Adrenal gland (tissue), 12 donors: ENCODE data around the gene CCDC57. TPM values are rescaled to one million over a fixed set of nuclear protein-coding genes. Genes with fewer than 3 reads are reported as not detected.

Experiments used
- DNase-seq, 7 donors: peaks; one replicate each; pipeline ENCODE4 v3.0.0-alpha.2; 2019 to 2020
- H3K27ac ChIP-seq, 5 donors: fragments of 200-600 bp; sonication (generic) in 4 of 5; 1 replicate in 3 of 5; 2 replicates in 2 of 5; pipeline versions ENCODE4 v1.5.1 to v1.8.0; 2016 to 2020; ENCODE audit warnings: mild to moderate bottlenecking in 1 of 5
- H3K27me3 ChIP-seq: fragments of 200-600 bp; 2 replicates; pipeline ENCODE4 v1.8.0; 2021
- H3K36me3 ChIP-seq, 2 donors: fragments of 200-600 bp; replicated peaks in 1 of 2; 1 replicate in 1 of 2; 2 replicates in 1 of 2; pipeline versions ENCODE4 v1.5.1 to v1.8.0; 2018 to 2022
- H3K4me1 ChIP-seq, 2 donors: fragments of 200-600 bp; replicated peaks in 1 of 2; 1 replicate in 1 of 2; 2 replicates in 1 of 2; pipeline versions ENCODE4 v1.5.1 to v1.8.0; 2018 to 2021
- H3K4me3 ChIP-seq, 4 donors: fragments of 200-600 bp; sonication (generic) in 3 of 4; one replicate each; pipeline ENCODE4 v1.5.1; 2016 to 2018
- H3K9me3 ChIP-seq, 3 donors: fragments of 200-600 bp; sonication (generic) in 1 of 3; replicated peaks in 1 of 3; 1 replicate in 2 of 3; 2 replicates in 1 of 3; pipeline versions ENCODE4 v1.5.1 to v1.8.0; 2016 to 2021
- POLR2A ChIP-seq, 2 donors: fragments of 450-650 bp; IDR thresholded peaks; one replicate each; pipeline ENCODE4 v1.6.1; 2017; ENCODE audit warnings: antibody characterized with exemption in 2 of 2, mild to moderate bottlenecking in 2 of 2, moderate library complexity in 1 of 2
- WGBS, 4 donors: extraction: QIAGEN DNeasy Blood & Tissue Kit in 2 of 4; methylation state at CpG; one replicate each; pipeline versions ENCODE4 v1.1.5 to v1.1.7; 2013 to 2017; 5-methylcytosine and 5-hydroxymethylcytosine counted together
- intact Hi-C, 2 donors: fragments of 100-400 bp; cut with DNase I; formaldehyde crosslinking; loops; one replicate each; pipeline versions ENCODE4 v1.14.1 to v1.15.0; 2022 to 2023
- polyA plus RNA-seq, 3 donors: library from polyadenylated mRNA; stranded (reverse); fragments of 200-250 nt in 2 of 3; fragments of 350-450 nt in 1 of 3; fragmentation: Illumina TruSeq in 1 of 3; extraction: RNeasy Lipid Tissue Mini Kit (QIAGEN cat#74804) in 1 of 3; gene quantifications; one replicate each; pipeline ENCODE4 v1.2.3, GENCODE V29; 2013 to 2014
- total RNA-seq, 9 donors: library from RNA; depleted of rRNA in 4 of 9; stranded (reverse); fragments of >200 nt in 4 of 9; fragments of 120-200 nt in 1 of 9; fragmentation: NEBNext Ultra II Directional in 1 of 9; extraction: Animal tissue kit (Norgen Biotek cat#: 25700) in 1 of 9; gene quantifications; one replicate each; pipeline versions ENCODE4 v1.1.0 to v1.2.4, GENCODE V29; 2013 to 2023
- TF ChIP-seq, protein P1 (sequence below), 6 experiments: fragments of 450-650 bp in 4 of 6; fragments of 200-600 bp in 2 of 6; sonication (generic) in 1 of 6; IDR thresholded peaks; 1 replicate in 5 of 6; 2 replicates in 1 of 6; pipeline versions ENCODE4 v1.5.1 to v1.8.0; 2016 to 2021; ENCODE audit warnings: antibody characterized with exemption in 6 of 6, mild to moderate bottlenecking in 2 of 6, moderate library complexity in 1 of 6
- donor health status: healthy with polysubstance abuse.
- donor health status: Bipolar disorder and iron deficiency.
- donor health status: DM: yes; HTN: yes; CAD: no.
- donor health status: DM: no; HTN: no; CAD: no.
- donor health status: DM: no; HTN: no; CAD: no.
- donor health status: DM: yes; HTN: yes; CAD: no.

The CCDC57 gene
- total and polyA plus RNA-seq, 12 donors: 7.1 to 275 (median 28.8) TPM

DNA sequence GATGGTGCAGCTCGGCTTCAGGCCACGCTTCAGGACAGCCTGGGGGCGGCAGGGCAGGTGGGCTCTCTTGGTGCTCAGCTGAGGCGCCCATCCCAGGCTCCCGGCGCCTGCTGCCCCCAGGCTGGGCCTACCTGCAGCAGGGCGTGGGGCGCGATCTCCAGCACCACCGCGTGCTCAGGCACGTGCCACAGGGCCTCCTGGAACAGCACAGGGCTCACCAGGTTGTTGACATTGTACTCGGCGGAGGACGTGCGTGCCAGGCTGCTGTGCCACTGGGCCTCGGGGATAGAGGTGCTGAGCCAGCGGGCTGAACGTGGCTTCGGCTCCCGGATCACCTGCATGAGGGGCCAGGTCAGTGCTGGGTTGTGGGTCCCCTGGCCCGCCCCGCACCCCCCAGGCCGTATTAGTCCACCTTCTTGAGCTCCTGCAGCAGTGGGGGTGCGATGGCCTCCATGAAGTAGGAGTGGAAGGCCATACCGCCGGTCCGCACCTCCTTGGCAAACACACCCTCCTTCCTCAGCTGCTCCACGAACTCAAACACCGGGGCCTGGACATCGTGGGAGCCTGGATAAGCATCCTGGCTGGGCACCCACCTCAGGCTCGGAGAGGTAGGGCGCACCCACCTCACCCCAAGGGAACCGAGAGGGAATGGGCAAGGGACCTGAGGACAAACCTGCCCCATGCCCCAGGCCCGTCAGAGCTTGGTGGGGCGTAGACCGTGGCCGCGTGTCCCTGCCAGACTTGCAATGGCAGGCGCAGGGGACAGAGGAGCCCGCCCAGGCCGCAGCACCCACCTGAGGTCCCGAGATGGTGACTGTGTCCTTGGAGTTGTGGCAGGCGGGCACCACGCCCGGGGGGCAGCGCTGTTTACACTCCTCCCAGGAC lies 123.6 kb downstream of the CCDC57 start:
- Histone ChIP-seq H3K27me3 (no peaks in the 10 kb centered on the region), H3K4me3 (no peak overlapping the region), H3K36me3 (peaks cover 0 to 100% of the 10 kb centered on the region in 2 donors), H3K27ac (no peak overlapping the region), H3K9me3 (no peaks in the 10 kb centered on the region), H3K4me1 (no peaks in the 10 kb centered on the region)
- intact Hi-C loops: no loop called here
- WGBS, 4 donors: 91 to 94% (median 93%) methylated on average over 9 to 47 of the region's 47 CpGs
- no peak for DNase-seq
- TF ChIP-seq, protein P1, sequence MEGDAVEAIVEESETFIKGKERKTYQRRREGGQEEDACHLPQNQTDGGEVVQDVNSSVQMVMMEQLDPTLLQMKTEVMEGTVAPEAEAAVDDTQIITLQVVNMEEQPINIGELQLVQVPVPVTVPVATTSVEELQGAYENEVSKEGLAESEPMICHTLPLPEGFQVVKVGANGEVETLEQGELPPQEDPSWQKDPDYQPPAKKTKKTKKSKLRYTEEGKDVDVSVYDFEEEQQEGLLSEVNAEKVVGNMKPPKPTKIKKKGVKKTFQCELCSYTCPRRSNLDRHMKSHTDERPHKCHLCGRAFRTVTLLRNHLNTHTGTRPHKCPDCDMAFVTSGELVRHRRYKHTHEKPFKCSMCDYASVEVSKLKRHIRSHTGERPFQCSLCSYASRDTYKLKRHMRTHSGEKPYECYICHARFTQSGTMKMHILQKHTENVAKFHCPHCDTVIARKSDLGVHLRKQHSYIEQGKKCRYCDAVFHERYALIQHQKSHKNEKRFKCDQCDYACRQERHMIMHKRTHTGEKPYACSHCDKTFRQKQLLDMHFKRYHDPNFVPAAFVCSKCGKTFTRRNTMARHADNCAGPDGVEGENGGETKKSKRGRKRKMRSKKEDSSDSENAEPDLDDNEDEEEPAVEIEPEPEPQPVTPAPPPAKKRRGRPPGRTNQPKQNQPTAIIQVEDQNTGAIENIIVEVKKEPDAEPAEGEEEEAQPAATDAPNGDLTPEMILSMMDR (IDR thresholded peaks at IDR 0.05): no peak
- no peak for TF ChIP-seq POLR2A (IDR thresholded peaks at IDR 0.05)

DNA sequence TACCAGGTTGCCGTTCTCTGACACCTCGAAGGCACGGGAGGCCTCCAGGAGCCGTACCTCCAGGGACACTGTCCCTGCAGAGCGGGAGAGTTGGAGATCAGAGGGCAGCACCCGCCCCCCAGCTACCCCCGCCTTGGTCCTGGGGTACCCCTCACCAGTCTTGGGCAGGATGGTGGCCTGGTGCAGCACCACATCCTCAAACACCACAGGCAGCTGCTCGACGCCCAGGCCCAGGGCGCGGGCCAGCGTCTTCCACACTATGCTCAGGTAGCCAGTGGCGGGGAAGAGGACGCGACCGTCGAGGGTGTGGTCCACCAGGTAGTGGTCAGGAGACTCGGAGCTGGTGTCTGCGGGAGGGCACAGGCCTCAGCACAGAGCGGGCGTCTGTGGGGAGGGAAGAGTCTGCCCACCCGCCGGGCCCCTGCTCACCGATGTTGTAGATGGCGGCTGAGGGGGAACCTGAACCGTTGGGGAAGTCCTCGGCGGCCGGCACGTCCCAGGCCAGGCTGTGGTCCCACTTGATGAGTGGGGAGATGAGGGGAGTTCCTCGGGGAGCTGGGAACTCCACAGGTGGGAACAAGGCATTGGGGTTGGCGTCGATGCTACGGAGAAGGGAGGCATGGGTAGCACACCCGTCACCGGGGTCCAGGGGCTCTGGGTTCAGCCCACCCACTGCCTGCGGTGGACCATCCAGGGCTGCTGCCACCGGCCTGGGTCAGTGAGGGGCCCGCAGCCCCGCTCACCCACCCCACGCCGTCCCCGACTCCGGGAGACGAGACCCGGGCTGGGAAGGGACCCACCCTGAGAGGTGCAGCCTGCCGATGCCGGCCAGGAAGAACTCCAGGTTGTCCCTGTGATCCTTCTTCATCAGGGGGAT lies 124.4 kb downstream of the CCDC57 start:
- TF ChIP-seq POLR2A (IDR thresholded peaks at IDR 0.05): no peak
- TF ChIP-seq, protein P1 (IDR thresholded peaks at IDR 0.05): no peak
- no peak for DNase-seq
- Histone ChIP-seq H3K27ac (no peak overlapping the region), H3K36me3 (peaks cover 0 to 100% of the 10 kb centered on the region in 2 donors), H3K27me3 (no peaks in the 10 kb centered on the region), H3K9me3 (no peaks in the 10 kb centered on the region), H3K4me1 (no peaks in the 10 kb centered on the region), H3K4me3 (no peak overlapping the region)
- 94 to 97% (median 95%) methylated on average over 23 to 48 of the region's 48 CpGs for WGBS, 4 donors
- intact Hi-C loops: no loop called here

DNA sequence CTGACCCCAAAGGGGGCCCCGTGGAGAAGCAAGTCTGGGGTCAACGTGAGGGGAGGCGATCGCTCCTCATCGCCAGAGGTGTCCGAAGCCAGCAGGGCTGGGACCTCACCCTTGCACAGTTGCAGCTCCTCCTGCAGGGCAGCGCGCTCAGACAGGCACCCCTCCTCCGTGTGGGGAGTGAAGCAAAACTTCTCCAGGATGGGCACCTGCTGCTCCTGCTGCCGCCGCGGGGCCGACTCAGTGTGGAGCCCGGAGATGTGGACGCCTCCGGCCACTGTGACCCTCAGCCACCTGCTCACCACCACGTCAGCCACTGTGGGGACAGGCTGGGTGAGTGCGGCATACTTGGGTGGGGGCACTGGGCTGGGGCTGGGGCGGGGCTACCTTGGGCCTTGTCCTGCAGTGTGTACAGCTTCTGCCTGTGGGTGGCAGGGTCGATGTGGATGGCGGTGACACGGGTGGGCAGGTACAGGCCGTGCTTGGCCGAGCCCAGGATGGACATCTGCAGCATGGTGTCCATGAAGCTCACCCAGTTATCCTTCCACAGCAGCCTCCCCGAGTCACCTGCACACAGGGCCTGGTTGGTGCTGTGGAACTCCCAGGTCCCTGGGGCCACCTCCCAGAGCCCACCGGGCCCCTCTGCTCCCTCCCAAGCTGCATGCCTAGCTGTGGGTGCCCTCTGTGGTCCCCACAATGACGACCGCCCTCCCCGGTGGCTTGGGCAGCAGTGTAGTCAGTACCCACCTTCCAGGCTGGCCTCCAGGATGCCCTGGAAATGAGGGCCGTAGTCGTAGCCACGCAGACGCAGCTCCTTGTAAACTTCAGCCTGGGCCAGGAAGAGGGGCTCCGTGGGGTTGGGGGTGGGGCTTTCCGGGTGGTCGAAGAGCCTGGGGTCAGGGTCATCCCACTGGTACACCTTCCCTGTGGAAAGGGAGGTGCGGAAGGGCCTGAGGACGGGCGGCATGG lies 125.4 kb downstream of the CCDC57 start:
- no peak for TF ChIP-seq POLR2A (IDR thresholded peaks at IDR 0.05)
- TF ChIP-seq, protein P1 (IDR thresholded peaks at IDR 0.05): no peak
- H3K27ac ChIP-seq: no peak overlapping the region
- 83 to 90% (median 88%) methylated on average over 14 to 39 of the region's 39 CpGs for WGBS, 4 donors
- H3K4me3 ChIP-seq: no peak overlapping the region
- intact Hi-C loops: no loop called here
- no peaks in the 10 kb centered on the region for H3K27me3 ChIP-seq
- H3K4me1 ChIP-seq: no peaks in the 10 kb centered on the region
- DNase-seq: no peak
- H3K9me3 ChIP-seq: no peaks in the 10 kb centered on the region
- peaks cover 0 to 100% of the 10 kb centered on the region in 2 donors for H3K36me3 ChIP-seq
